GM23338 (cell line): Measurements from ENCODE around the gene KCNJ16. TPM values are rescaled to one million over a fixed set of nuclear protein-coding genes. Genes with fewer than 3 reads are reported as not detected.

Source experiments
- ATAC-seq: fragments of 200-7000 bp; cut with Tn5 transposase; 3 replicates; pipeline ENCODE4 v1.9.1; 2020
- DNase-seq: peaks from one replicate; pipeline ENCODE4 v3.0.0-alpha.2; 2015; ENCODE audit warnings: low spot score
- H2AFZ ChIP-seq: fragments of 200-600 bp; sonication (generic); 2 replicates; pipeline ENCODE4 v1.8.0; 2016; ENCODE audit warnings: antibody characterized with exemption, mild to moderate bottlenecking, moderate library complexity
- H3F3A ChIP-seq: fragments of 200-600 bp; sonication (generic); replicated peaks from 2 replicates; pipeline ENCODE4 v1.8.0; 2017; ENCODE audit warnings: antibody characterized with exemption, mixed run types, low read depth
- H3K27ac ChIP-seq: fragments of 200-600 bp; sonication (generic); 2 replicates; pipeline ENCODE4 v1.6.1; 2016; ENCODE audit warnings: low read depth
- H3K27me3 ChIP-seq: fragments of 200-600 bp; sonication (generic); 2 replicates; pipeline ENCODE4 v1.8.0; 2016; ENCODE audit warnings: mild to moderate bottlenecking, mixed run types, moderate library complexity; ENCODE audit not compliant: insufficient read depth
- H3K36me3 ChIP-seq: fragments of 200-600 bp; sonication (generic); 2 replicates; pipeline ENCODE4 v1.8.0; 2016; ENCODE audit warnings: mild to moderate bottlenecking; ENCODE audit not compliant: insufficient read depth
- H3K4me1 ChIP-seq: fragments of 200-600 bp; sonication (generic); 2 replicates; pipeline ENCODE4 v1.8.0; 2016; ENCODE audit warnings: mild to moderate bottlenecking, moderate library complexity; ENCODE audit not compliant: insufficient read depth
- H3K4me2 ChIP-seq: fragments of 200-600 bp; sonication (generic); 2 replicates; pipeline ENCODE4 v1.7.1; 2017; ENCODE audit warnings: mixed run types
- H3K4me3 ChIP-seq: fragments of 200-600 bp; sonication (generic); 2 replicates; pipeline ENCODE4 v1.6.1; 2016; ENCODE audit warnings: mixed run types
- H3K79me2 ChIP-seq: fragments of 200-600 bp; sonication (generic); replicated peaks from 2 replicates; pipeline ENCODE4 v1.8.0; 2017; ENCODE audit warnings: mild to moderate bottlenecking; ENCODE audit not compliant: insufficient read depth
- H3K9me2 ChIP-seq: fragments of 200-600 bp; sonication (generic); 2 replicates; pipeline ENCODE4 v1.8.0; 2017; ENCODE audit not compliant: insufficient read depth
- H4K20me1 ChIP-seq: fragments of 200-600 bp; sonication (generic); replicated peaks from 2 replicates; pipeline ENCODE4 v1.8.0; 2017; ENCODE audit warnings: mild to moderate bottlenecking; ENCODE audit not compliant: insufficient read depth
- H3K27ac Mint-ChIP-seq: 2 replicates; pipeline ENCODE4 v1.8.0; 2020; ENCODE audit warnings: inconsistent platforms, mild to moderate bottlenecking, moderate library complexity, mixed read lengths
- H3K27me3 Mint-ChIP-seq: 3 replicates; pipeline ENCODE4 v1.8.0; 2022; ENCODE audit warnings: low read depth, mild to moderate bottlenecking, moderate library complexity, mixed read lengths, inconsistent platforms; ENCODE audit not compliant: insufficient read depth, poor library complexity
- H3K36me3 Mint-ChIP-seq: 3 replicates; pipeline ENCODE4 v1.8.0; 2021; ENCODE audit warnings: low read depth, mild to moderate bottlenecking, inconsistent platforms, moderate library complexity, mixed read lengths
- H3K4me1 Mint-ChIP-seq: 3 replicates; pipeline ENCODE4 v1.8.0; 2020; ENCODE audit warnings: mild to moderate bottlenecking, inconsistent platforms, mixed read lengths
- H3K4me3 Mint-ChIP-seq: 3 replicates; pipeline ENCODE4 v1.8.0; 2021; ENCODE audit warnings: moderate library complexity, mild to moderate bottlenecking, inconsistent platforms, mixed read lengths
- H3K9me3 Mint-ChIP-seq: 3 replicates; pipeline ENCODE4 v1.8.0; 2020; ENCODE audit warnings: moderate library complexity, mild to moderate bottlenecking, inconsistent platforms, mixed read lengths
- EZH2 ChIP-seq: fragments of 200-600 bp; sonication (generic); IDR thresholded peaks from one replicate; pipeline ENCODE4 v1.8.0; 2017; ENCODE audit warnings: antibody characterized with exemption, mild to moderate bottlenecking, low read depth; ENCODE audit not compliant: unreplicated experiment
- NANOG ChIP-seq: IDR thresholded peaks from 2 replicates; pipeline ENCODE4 v1.6.1; 2016; ENCODE audit warnings: antibody characterized with exemption, borderline replicate concordance
- POLR2AphosphoS5 ChIP-seq: IDR thresholded peaks from 2 replicates; pipeline ENCODE4 v1.6.1; 2016; ENCODE audit warnings: antibody characterized with exemption, low read depth
- STAT1 ChIP-seq: IDR thresholded peaks from one replicate; pipeline ENCODE4 v1.6.1; 2016; ENCODE audit warnings: antibody characterized with exemption; ENCODE audit not compliant: unreplicated experiment
- ZNF114 ChIP-seq: fragments of 250-450 bp; sonication (Bioruptor Pico); IDR thresholded peaks from 2 replicates; pipeline ENCODE4 v1.5.0; 2020; ENCODE audit warnings: mild to moderate bottlenecking, moderate library complexity
- ZNF462 ChIP-seq: fragments of 250-450 bp; sonication (Bioruptor Pico); IDR thresholded peaks from 2 replicates; pipeline ENCODE4 v1.5.0; 2020; ENCODE audit warnings: mild to moderate bottlenecking, moderate library complexity
- polyA plus RNA-seq: library from polyadenylated mRNA; unstranded; fragments of >200 nt; fragmentation: Nextera tagmentation; extraction: Ambion mirVana; gene quantifications from 2 replicates; pipeline ENCODE4 v1.2.1, GENCODE V29; 2016
- total RNA-seq: library from RNA; depleted of rRNA; stranded (reverse); fragments of >200 nt; shearing (Covaris generic); gene quantifications from 2 replicates; pipeline ENCODE4 v1.2.3, GENCODE V29; 2014

Gene KCNJ16
- total and polyA plus RNA-seq, 2 experiments from 2014 or later, result not detected

- H3K27ac Mint-ChIP-seq, result no peak overlapping the region
- H2AFZ ChIP-seq, result no peak overlapping the region
- no peaks in the 10 kb centered on the region for H3K36me3 ChIP-seq
- no peak for TF ChIP-seq STAT1
- no peak overlapping the region for H3K4me3 Mint-ChIP-seq
- ATAC-seq (no peak), DNase-seq (no peak)
- no peaks in the 10 kb centered on the region for H3K79me2 ChIP-seq
- H3K4me1 Mint-ChIP-seq, result no peaks in the 10 kb centered on the region; the same call in 2 of the 3 replicates
- H3K27ac ChIP-seq, result no peak overlapping the region
- no peak overlapping the region for H3K4me2 ChIP-seq
- no peaks in the 10 kb centered on the region for H3K4me1 ChIP-seq
- no peaks in the 10 kb centered on the region for H3K27me3 ChIP-seq
- no peak overlapping the region for H3K4me3 ChIP-seq
- no peaks in the 10 kb centered on the region for H3F3A ChIP-seq
- no peaks in the 10 kb centered on the region for H3K9me3 Mint-ChIP-seq
- H4K20me1 ChIP-seq, result no peaks in the 10 kb centered on the region
- no peaks in the 10 kb centered on the region for H3K9me2 ChIP-seq
- H3K36me3 Mint-ChIP-seq, result no peaks in the 10 kb centered on the region
- peaks cover 2% of the 10 kb centered on the region for H3K27me3 Mint-ChIP-seq
Measured at GRCh38 chr17:70030371-70030770, 44.7 kb upstream of the KCNJ16 start.

GRCh38 chr17:70031341-70031740, 43.7 kb upstream of the KCNJ16 start:
- no peak overlapping the region for H3K27ac ChIP-seq
- no peak overlapping the region for H3K4me2 ChIP-seq
- H3K4me3 ChIP-seq, result no peak overlapping the region
- H3K27me3 ChIP-seq, result no peaks in the 10 kb centered on the region
- Mint-ChIP-seq H3K4me3 (no peak overlapping the region), H3K27ac (no peak overlapping the region), H3K27me3 (peaks cover 2% of the 10 kb centered on the region), H3K4me1 (peaks cover 3% of the 10 kb centered on the region), H3K36me3 (no peaks in the 10 kb centered on the region), H3K9me3 (no peaks in the 10 kb centered on the region)
- H3K4me1 ChIP-seq, result no peaks in the 10 kb centered on the region
- DNase-seq (no peak), ATAC-seq (no peak)
- H3K79me2 ChIP-seq, result no peaks in the 10 kb centered on the region
- no peaks in the 10 kb centered on the region for H3K9me2 ChIP-seq
- no peaks in the 10 kb centered on the region for H4K20me1 ChIP-seq
- H3F3A ChIP-seq, result no peaks in the 10 kb centered on the region
- TF ChIP-seq POLR2AphosphoS5 (no peak), EZH2 (no peak), ZNF114 (CRISPR knock-in tag) (no peak), NANOG (no peak), ZNF462 (CRISPR knock-in tag) (no peak)
- H2AFZ ChIP-seq, result no peak overlapping the region
- H3K36me3 ChIP-seq, result no peaks in the 10 kb centered on the region
